ENCODE data around the gene TMEM178B. TPM values are rescaled to one million over a fixed set of nuclear protein-coding genes. Genes with fewer than 3 reads are reported as not detected.

The TMEM178B gene
- total and polyA plus RNA-seq, 2 experiments from 2014 or later, result 0.24 to 0.30 TPM

- Histone ChIP-seq H4K20me1 (ENCODE audit: insufficient read depth, poor library complexity, severe bottlenecking) (no peaks in the 10 kb centered on the region), H3K9me2 (replicated peaks; ENCODE audit: insufficient read depth) (no peaks in the 10 kb centered on the region), H3K27ac (no peak overlapping the region), H3K9me3 (ENCODE audit: low read depth) (no peaks in the 10 kb centered on the region), H3K36me3 (replicated peaks; ENCODE audit: insufficient read depth, low read depth) (no peaks in the 10 kb centered on the region), H2AFZ (no peak overlapping the region), H3K4me3 (no peak overlapping the region), H3K4me2 (no peak overlapping the region), H3K27me3 (no peaks in the 10 kb centered on the region), H3K4me1 (ENCODE audit: insufficient read depth) (no peaks in the 10 kb centered on the region), H3K79me2 (no peaks in the 10 kb centered on the region)
- DNase-seq (ENCODE audit: low spot score), result no peak
- no peak for TF ChIP-seq EZH2 (IDR thresholded peaks at IDR 0.05; ENCODE audit: borderline replicate concordance)
- TF ChIP-seq, protein P1, sequence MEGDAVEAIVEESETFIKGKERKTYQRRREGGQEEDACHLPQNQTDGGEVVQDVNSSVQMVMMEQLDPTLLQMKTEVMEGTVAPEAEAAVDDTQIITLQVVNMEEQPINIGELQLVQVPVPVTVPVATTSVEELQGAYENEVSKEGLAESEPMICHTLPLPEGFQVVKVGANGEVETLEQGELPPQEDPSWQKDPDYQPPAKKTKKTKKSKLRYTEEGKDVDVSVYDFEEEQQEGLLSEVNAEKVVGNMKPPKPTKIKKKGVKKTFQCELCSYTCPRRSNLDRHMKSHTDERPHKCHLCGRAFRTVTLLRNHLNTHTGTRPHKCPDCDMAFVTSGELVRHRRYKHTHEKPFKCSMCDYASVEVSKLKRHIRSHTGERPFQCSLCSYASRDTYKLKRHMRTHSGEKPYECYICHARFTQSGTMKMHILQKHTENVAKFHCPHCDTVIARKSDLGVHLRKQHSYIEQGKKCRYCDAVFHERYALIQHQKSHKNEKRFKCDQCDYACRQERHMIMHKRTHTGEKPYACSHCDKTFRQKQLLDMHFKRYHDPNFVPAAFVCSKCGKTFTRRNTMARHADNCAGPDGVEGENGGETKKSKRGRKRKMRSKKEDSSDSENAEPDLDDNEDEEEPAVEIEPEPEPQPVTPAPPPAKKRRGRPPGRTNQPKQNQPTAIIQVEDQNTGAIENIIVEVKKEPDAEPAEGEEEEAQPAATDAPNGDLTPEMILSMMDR (IDR thresholded peaks at IDR 0.05; ENCODE audit: poor library complexity), result no peak
- no peak for TF ChIP-seq EZH2phosphoT487 (IDR thresholded peaks at IDR 0.05; ENCODE audit: low read depth, severe bottlenecking, unreplicated experiment)
- WGBS (ENCODE audit: low lambda C conversion rate, missing lambda C conversion rate), result 90% methylated on average over 14 of the region's 14 CpGs
These were observed 111.6 kb downstream of the TMEM178B start for GRCh38 chr7:141185369-141185967.

DNA sequence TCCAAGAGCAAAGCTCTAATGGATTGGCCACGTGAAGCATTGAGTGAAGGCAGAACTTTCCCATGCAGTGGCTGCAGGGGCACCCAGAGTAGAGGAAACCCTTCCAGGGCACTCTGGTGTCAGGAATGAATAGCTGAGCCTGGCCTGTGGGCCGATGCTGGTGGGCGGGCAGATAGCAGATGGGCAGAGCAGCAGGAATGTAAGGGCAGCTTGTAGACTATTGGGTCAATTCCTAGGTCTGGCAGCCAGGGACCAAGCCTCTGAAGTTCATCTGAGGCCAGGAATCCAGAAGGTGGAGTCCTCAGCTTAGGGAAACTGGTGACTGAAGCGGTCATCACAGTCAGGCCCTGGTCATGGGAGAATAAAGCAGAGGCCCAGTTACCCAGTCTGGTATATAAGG, 115.4 kb downstream of the TMEM178B start:
- TF ChIP-seq EZH2 (IDR thresholded peaks at IDR 0.05; ENCODE audit: borderline replicate concordance) (no peak), EZH2phosphoT487 (IDR thresholded peaks at IDR 0.05; ENCODE audit: low read depth, severe bottlenecking, unreplicated experiment) (no peak)
- TF ChIP-seq, protein P1 (IDR thresholded peaks at IDR 0.05; ENCODE audit: poor library complexity), result no peak
- H3K4me2 ChIP-seq, result no peak overlapping the region
- H3K9me2 ChIP-seq (replicated peaks; ENCODE audit: insufficient read depth), result no peaks in the 10 kb centered on the region
- H2AFZ ChIP-seq, result no peak overlapping the region
- no peak overlapping the region for H3K4me3 ChIP-seq
- H3K36me3 ChIP-seq (replicated peaks; ENCODE audit: insufficient read depth, low read depth), result no peaks in the 10 kb centered on the region
- H3K4me1 ChIP-seq (ENCODE audit: insufficient read depth), result no peaks in the 10 kb centered on the region
- H3K27ac ChIP-seq, result no peak overlapping the region
- DNase-seq (ENCODE audit: low spot score), result no peak
- H4K20me1 ChIP-seq (ENCODE audit: insufficient read depth, poor library complexity, severe bottlenecking), result no peaks in the 10 kb centered on the region
- H3K79me2 ChIP-seq, result no peaks in the 10 kb centered on the region
- no peaks in the 10 kb centered on the region for H3K27me3 ChIP-seq
- 84% methylated on average over 4 of the region's 4 CpGs for WGBS (ENCODE audit: low lambda C conversion rate, missing lambda C conversion rate)
- H3K9me3 ChIP-seq (ENCODE audit: low read depth), result no peaks in the 10 kb centered on the region

DNA sequence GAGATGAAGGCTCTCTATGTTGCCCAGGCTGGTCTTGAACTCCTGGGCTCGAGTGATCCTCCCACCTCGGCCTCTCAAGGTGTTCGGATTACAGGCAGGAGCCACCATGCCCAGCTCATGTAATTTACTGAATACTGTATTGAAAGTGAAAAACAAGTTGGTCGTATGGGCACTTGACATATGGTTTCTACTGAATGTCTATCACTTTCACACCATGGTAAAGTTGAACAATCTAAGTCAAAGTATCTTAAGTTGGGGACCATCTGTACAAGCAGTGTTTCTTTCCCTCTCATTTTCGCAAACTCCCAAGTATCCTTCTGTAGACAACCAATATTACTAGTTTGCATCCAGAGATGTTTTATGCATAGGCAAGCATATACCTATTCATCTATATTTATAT, 116.6 kb downstream of the TMEM178B start:
- no peak overlapping the region for H3K4me2 ChIP-seq
- WGBS (ENCODE audit: low lambda C conversion rate, missing lambda C conversion rate), result 73% methylated on average over 5 of the region's 5 CpGs
- DNase-seq (ENCODE audit: low spot score), result no peak
- no peak overlapping the region for H3K4me3 ChIP-seq
- H3K27me3 ChIP-seq, result no peaks in the 10 kb centered on the region
- H2AFZ ChIP-seq, result no peak overlapping the region
- no peaks in the 10 kb centered on the region for H3K79me2 ChIP-seq
- H4K20me1 ChIP-seq (ENCODE audit: insufficient read depth, poor library complexity, severe bottlenecking), result no peaks in the 10 kb centered on the region
- H3K4me1 ChIP-seq (ENCODE audit: insufficient read depth), result no peaks in the 10 kb centered on the region
- no peaks in the 10 kb centered on the region for H3K9me3 ChIP-seq (ENCODE audit: low read depth)
- no peaks in the 10 kb centered on the region for H3K9me2 ChIP-seq (replicated peaks; ENCODE audit: insufficient read depth)
- H3K27ac ChIP-seq, result no peak overlapping the region
- TF ChIP-seq EZH2 (IDR thresholded peaks at IDR 0.05; ENCODE audit: borderline replicate concordance), result no peak
- TF ChIP-seq, protein P1 (IDR thresholded peaks at IDR 0.05; ENCODE audit: poor library complexity), result no peak
- TF ChIP-seq EZH2phosphoT487 (IDR thresholded peaks at IDR 0.05; ENCODE audit: low read depth, severe bottlenecking, unreplicated experiment), result no peak
- H3K36me3 ChIP-seq (replicated peaks; ENCODE audit: insufficient read depth, low read depth), result no peaks in the 10 kb centered on the region
